ENCODE measurements around the gene CACNA1A.

GRCh38 chr19:13420780-13421179 is 85.5 kb downstream of the CACNA1A start:
- no peak for TF ChIP-seq CTCF (IDR thresholded peaks at IDR 0.05; ENCODE audit: insufficient read depth, low read length)
- TF ChIP-seq POLR2AphosphoS5 (IDR thresholded peaks at IDR 0.05; ENCODE audit: low read depth) = no peak
- no peak for TF ChIP-seq SPI1 (IDR thresholded peaks at IDR 0.05; ENCODE audit: borderline replicate concordance, low read depth)
- no peak for TF ChIP-seq GABPA (IDR thresholded peaks at IDR 0.05; ENCODE audit: low read depth)
- no peak for TF ChIP-seq REST (IDR thresholded peaks at IDR 0.05; ENCODE audit: insufficient replicate concordance, low read depth)
